Bronchus fibroblast of lung (primary cell): ENCODE data around the gene LHX4. TPM values are rescaled to one million over a fixed set of nuclear protein-coding genes. Genes with fewer than 3 reads are reported as not detected.

Experiments
- total RNA-seq: library from RNA; depleted of rRNA; stranded (reverse); fragments of >200 nt; gene quantifications from 2 replicates; pipeline ENCODE4 v1.2.3, GENCODE V29; 2015

Gene LHX4
- total RNA-seq: under 0.01 TPM in 1 of 2 replicates, not detected in the other

DNA sequence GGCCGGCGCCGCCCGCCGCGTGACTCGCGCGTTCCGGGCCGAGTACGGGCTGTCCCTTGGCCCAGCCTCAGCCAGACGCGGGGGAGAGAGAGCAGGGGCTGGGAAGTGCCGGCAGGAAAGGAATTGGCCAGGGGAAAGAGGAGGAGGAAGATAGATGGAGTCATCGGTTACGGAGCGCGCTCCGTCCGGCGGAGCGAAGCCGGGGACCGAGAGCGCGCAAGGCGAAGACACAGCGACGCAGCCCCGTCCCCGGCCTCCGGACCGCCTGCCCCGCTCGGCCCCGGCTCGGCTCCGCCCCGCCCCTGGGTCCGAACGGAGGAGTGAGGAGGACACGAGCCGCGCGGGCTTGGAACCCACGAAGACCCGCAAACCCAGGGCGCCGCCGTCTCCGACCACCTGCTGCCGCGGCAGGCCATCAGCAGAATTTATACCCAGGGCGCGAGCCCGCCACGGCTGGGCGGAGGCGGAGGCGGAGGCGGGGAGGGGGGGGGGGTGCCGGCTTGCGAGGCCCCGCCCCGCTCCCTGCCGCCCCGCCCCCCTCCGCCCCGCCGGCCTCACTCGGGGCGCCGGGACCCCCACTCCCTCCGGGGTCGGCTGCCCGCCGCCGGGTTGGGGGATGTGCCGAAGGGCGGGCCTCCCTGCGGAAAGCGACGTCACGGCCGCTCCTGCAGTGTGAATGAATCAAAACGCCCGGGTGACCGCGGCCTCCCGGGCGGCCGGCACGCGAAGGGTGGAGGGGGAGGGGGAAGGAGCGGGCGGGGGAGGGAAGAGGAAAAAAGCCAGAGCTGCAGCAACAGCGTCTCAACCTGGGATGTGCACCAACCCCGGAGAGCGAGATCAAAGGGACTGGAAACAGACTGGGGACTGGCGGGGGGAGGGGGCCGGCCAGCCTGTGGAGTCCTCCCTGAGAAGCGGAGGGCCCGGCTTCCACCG is at the start of gene LHX4:
Gene LHX4, plus strand, starts transcription at position 782 of the 933 bp plus-strand sequence. CDS start 266 bp downstream, outside the sequence.

Other genes with a start within 250 kb of the LHX4 start
- gene QSOX1, start 75.4 kb upstream of the LHX4 start, total RNA-seq: 402 and 435 TPM in 2 replicates